HG03103 (cell line): ENCODE data around the gene POLR3GL.

Source experiments
- ATAC-seq: cut with Tn5 transposase; IDR thresholded peaks from one replicate; pipeline ENCODE4 v1.9.1; 2021; ENCODE audit warnings: low read depth; ENCODE audit not compliant: unreplicated experiment

Gene POLR3GL

GRCh38 chr1:145967288-145967687 lies 2.8 kb downstream of the POLR3GL start:
- no peak for ATAC-seq

DNA sequence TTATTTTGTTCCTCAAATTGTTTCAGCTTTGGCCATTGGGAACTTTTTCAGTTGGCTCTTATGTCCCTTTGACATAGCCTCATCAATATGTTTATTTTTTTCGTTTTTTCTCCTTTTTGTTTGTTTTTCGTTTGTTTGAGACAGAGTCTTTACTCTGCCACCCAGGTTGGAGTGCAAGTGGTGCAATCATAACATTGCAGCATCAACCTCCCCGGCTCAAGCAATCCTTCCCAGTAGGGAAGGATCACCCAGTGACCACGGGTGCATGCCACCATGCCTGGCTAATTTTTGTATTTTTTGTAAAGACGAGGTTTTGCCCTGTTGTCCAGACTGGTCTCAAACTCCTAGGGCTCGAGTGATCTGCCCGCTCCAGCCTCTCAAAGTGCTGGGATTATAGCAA lies 8.1 kb downstream of the POLR3GL start:
- no peak for ATAC-seq

DNA sequence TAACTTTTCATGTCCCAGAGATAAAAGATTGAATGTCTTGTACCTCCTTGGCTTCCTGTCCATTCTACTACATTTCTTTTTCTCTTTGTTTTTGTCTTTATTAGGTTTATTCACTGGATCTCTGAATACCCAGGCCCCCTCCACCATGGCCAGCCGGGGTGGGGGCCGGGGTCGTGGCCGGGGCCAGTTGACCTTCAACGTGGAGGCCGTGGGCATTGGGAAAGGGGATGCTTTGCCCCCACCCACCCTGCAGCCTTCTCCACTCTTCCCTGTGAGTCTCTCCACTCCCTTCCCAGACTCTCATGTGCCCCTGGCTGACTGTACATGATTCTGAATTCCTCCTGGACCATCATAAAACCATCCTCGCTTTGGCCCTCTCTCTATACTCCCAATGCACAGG lies 10.2 kb downstream of the POLR3GL start:
- ATAC-seq = no peak

DNA sequence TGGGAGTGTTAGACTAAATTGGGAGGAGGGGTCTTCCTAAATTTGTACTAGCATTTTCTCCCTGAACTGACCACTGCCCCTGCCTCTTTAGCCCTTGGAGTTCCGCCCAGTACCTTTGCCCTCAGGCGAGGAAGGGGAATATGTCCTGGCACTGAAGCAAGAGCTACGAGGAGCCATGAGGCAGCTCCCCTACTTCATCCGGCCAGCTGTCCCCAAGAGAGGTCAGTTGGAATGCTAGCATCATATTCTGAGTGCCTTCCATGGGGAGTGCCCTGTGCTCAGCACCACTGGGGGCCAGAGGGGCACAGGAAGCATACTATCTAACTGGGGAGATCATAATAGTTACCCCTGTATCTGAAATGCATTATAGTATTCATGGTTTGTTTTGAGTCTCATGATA lies 10.7 kb downstream of the POLR3GL start:
- ATAC-seq = no peak

DNA sequence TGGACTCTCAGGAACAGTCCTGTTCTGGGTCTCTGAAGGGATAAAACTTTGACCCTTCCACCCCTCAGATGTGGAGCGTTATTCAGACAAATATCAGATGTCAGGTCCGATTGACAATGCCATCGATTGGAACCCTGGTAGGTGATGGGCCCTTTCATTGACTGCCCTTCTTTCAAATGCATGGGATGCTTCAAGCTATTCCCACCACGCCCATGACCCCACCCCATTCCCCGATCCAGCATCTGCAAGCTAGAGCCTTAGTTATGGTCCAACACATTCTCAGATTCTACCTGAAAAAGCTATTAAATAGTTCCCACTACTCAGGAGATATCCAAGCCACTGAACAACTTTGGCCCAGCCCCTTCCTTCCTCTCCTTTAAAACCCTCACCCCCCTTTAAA lies 12.5 kb downstream of the POLR3GL start:
- no peak for ATAC-seq

GRCh38 chr1:145977486-145978470 lies 13.3 kb downstream of the POLR3GL start:
- ATAC-seq = no peak

- no peak for ATAC-seq
Observed at GRCh38 chr1:145978471-145978853, 14.0 kb downstream of the POLR3GL start.

GRCh38 chr1:145978854-145979745 lies 14.6 kb downstream of the POLR3GL start:
- peak; percentile 86 for ATAC-seq

- ATAC-seq = no peak
Observed at GRCh38 chr1:145979746-145980456, 15.4 kb downstream of the POLR3GL start.

GRCh38 chr1:145980457-145980994 lies 16.0 kb downstream of the POLR3GL start:
- ATAC-seq = no peak

DNA sequence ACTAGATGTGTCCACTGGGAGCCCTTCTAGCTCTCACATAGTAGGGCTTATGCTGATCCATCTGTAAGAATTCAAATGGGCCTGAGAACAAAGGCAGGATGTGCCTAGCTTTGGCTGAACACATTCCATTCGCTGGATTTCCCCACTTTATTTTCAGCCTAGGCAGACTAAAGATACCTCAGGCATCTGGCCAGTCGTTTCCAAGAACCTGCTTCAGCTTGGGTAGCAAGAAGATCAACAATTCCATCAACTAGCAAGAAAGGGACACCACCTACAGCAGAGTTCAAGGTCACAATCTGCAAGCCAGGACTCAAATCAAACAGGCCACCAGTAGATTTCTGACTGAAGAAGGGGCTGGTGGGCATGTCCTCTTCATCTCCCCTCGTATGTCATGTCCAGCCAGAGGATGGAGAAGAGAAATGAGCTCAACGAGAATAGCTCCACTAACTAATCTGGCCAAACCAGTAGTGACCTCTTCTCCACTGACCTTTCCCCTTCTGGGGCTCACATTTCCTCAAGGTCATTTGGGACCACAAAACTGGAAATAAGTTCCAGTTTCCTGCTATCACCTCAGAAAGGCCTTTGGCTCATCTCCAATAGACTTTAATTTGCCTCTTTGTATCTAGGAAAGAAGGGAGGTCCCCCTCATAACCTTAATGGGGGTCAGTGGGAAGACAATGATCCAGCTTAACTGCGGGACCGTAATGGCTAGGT lies 17.7 kb downstream of the POLR3GL start:
- no peak for ATAC-seq

DNA sequence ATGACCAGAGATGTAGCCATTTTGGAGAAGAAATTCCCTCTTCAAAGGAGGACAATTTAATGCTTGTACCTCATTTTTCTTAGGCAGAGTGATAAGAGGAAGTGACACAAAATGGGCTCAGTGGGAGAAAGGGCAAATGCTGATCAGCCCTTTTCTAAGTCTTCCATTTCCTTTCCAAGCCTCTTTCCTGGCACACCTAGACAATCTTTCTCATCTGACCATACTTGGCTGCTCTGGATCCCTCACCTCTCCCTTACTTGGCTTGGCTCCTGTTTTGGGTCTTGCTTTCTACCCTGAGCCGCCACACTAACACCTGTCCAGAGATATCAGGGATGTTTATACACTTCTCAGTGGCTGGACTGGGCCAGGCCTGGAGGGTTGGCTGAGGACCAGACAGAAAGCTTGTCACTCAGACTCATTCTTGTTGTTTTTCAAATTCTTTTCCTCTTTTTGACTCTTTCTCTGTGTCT lies 18.8 kb downstream of the POLR3GL start:
- ATAC-seq = no peak

- ATAC-seq = no peak
Observed at GRCh38 chr1:145983960-145984830, 19.7 kb downstream of the POLR3GL start.

DNA sequence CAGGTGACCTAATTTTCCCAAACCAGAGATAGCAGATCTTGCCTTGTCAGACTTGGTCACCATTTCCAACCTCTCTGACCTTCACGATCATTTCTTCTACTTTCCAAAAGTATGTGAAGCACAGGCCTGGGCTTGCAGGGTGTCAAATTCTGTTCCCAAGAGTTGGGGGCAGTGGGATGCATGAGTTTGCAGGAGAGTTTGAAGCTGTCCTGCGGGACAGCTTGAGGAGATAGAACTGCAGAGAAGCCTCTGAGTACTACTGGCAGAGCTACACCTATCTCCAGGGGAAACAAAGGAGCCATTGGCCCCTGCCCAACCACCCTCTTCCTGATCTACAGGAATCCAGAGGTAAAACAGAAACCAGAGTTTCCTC lies 20.6 kb downstream of the POLR3GL start:
- ATAC-seq = no peak

GRCh38 chr1:145985502-145986439 lies 21.3 kb downstream of the POLR3GL start:
- ATAC-seq = no peak

GRCh38 chr1:145986551-145986950 lies 22.1 kb downstream of the POLR3GL start:
- ATAC-seq = no peak

DNA sequence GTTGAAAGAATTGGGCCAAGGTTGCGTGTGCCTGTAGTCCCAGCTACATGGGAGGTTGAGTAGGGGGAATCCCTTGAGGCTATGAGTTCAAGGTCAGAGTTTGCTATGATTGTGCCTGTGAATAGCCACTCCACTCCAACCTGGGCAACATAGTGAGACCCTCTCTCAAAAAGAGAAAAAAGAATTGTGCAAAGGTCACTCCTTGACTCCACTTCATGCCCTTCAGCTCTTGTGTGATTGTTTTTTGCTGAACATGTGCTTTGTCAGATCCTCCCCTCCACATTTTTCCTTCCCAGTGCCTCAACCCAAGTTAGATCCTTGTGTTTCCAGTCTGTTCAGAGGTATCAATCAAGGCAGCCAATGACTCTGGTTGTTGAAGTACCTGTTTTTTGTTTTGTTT lies 23.4 kb downstream of the POLR3GL start:
- no peak for ATAC-seq

DNA sequence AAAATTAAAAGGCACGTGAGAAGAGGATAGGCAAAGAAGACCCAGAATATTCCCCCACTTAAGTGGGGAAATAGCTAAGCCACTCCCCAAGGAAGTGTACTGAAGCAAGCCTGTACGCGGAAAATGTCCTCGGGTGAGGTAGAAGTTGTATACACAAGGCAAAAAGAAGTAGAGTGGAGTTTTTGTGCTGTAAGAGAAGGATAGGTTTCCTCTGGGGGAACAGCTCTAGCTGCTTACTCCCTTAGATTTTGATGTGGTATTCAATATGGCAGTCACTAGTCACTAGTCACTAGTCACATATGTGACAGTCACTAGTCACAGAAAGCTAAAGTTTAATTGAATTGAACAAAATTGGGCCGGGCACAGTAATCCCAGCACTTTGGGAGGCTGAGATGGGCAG lies 24.3 kb downstream of the POLR3GL start:
- no peak for ATAC-seq
